ENCODE results near the gene RALY.

The RALY gene

GRCh38 chr20:34095825-34096224, 102.1 kb downstream of the RALY start:
- Histone ChIP-seq H3K9me3 (ENCODE audit: control insufficient read depth, insufficient read depth, low read depth, low read length) (no peaks in the 10 kb centered on the region), H3K36me3 (ENCODE audit: control insufficient read depth, insufficient read depth, low read length) (peaks cover 98% of the 10 kb centered on the region), H3K4me3 (ENCODE audit: low read depth, low read length) (no peak overlapping the region), H3K27me3 (ENCODE audit: control insufficient read depth, insufficient read depth, low read length) (no peaks in the 10 kb centered on the region), H3K9ac (ENCODE audit: low read length) (no peak overlapping the region), H3K27ac (ENCODE audit: low read depth, low read length) (no peak overlapping the region), H3K4me1 (ENCODE audit: control insufficient read depth, insufficient read depth, low read length) (no peaks in the 10 kb centered on the region)

- H3K9me3 ChIP-seq (ENCODE audit: control insufficient read depth, insufficient read depth, low read depth, low read length), result no peaks in the 10 kb centered on the region
- no peaks in the 10 kb centered on the region for H3K27me3 ChIP-seq (ENCODE audit: control insufficient read depth, insufficient read depth, low read length)
- H3K36me3 ChIP-seq (ENCODE audit: control insufficient read depth, insufficient read depth, low read length), result peaks cover 100% of the 10 kb centered on the region
- no peak overlapping the region for H3K4me3 ChIP-seq (ENCODE audit: low read depth, low read length)
- H3K4me1 ChIP-seq (ENCODE audit: control insufficient read depth, insufficient read depth, low read length), result no peaks in the 10 kb centered on the region
- H3K9ac ChIP-seq (ENCODE audit: low read length), result no peak overlapping the region
- H3K27ac ChIP-seq (ENCODE audit: low read depth, low read length), result no peak overlapping the region
These were observed 103.2 kb downstream of the RALY start for GRCh38 chr20:34096699-34097444.

- Histone ChIP-seq H3K4me3 (ENCODE audit: low read depth, low read length) (no peak overlapping the region), H3K27ac (ENCODE audit: low read depth, low read length) (no peak overlapping the region), H3K4me1 (ENCODE audit: control insufficient read depth, insufficient read depth, low read length) (no peaks in the 10 kb centered on the region), H3K36me3 (ENCODE audit: control insufficient read depth, insufficient read depth, low read length) (peaks cover 100% of the 10 kb centered on the region), H3K9ac (ENCODE audit: low read length) (no peak overlapping the region), H3K9me3 (ENCODE audit: control insufficient read depth, insufficient read depth, low read depth, low read length) (no peaks in the 10 kb centered on the region), H3K27me3 (ENCODE audit: control insufficient read depth, insufficient read depth, low read length) (no peaks in the 10 kb centered on the region)
These were observed 104.9 kb downstream of the RALY start for GRCh38 chr20:34098570-34098969.

- Histone ChIP-seq H3K4me3 (ENCODE audit: low read depth, low read length) (no peak overlapping the region), H3K27me3 (ENCODE audit: control insufficient read depth, insufficient read depth, low read length) (no peaks in the 10 kb centered on the region), H3K4me1 (ENCODE audit: control insufficient read depth, insufficient read depth, low read length) (no peaks in the 10 kb centered on the region), H3K9ac (ENCODE audit: low read length) (no peak overlapping the region), H3K9me3 (ENCODE audit: control insufficient read depth, insufficient read depth, low read depth, low read length) (no peaks in the 10 kb centered on the region), H3K36me3 (ENCODE audit: control insufficient read depth, insufficient read depth, low read length) (peaks cover 100% of the 10 kb centered on the region), H3K27ac (ENCODE audit: low read depth, low read length) (no peak overlapping the region)
These were observed 106.0 kb downstream of the RALY start for GRCh38 chr20:34099675-34100074.

GRCh38 chr20:34100576-34100975, 106.9 kb downstream of the RALY start:
- no peaks in the 10 kb centered on the region for H3K9me3 ChIP-seq (ENCODE audit: control insufficient read depth, insufficient read depth, low read depth, low read length)
- no peaks in the 10 kb centered on the region for H3K4me1 ChIP-seq (ENCODE audit: control insufficient read depth, insufficient read depth, low read length)
- H3K27ac ChIP-seq (ENCODE audit: low read depth, low read length), result no peak overlapping the region
- H3K9ac ChIP-seq (ENCODE audit: low read length), result no peak overlapping the region
- no peak overlapping the region for H3K4me3 ChIP-seq (ENCODE audit: low read depth, low read length)
- H3K27me3 ChIP-seq (ENCODE audit: control insufficient read depth, insufficient read depth, low read length), result no peaks in the 10 kb centered on the region
- H3K36me3 ChIP-seq (ENCODE audit: control insufficient read depth, insufficient read depth, low read length), result peaks cover 100% of the 10 kb centered on the region

- no peaks in the 10 kb centered on the region for H3K4me1 ChIP-seq (ENCODE audit: control insufficient read depth, insufficient read depth, low read length)
- H3K9me3 ChIP-seq (ENCODE audit: control insufficient read depth, insufficient read depth, low read depth, low read length), result no peaks in the 10 kb centered on the region
- no peak overlapping the region for H3K27ac ChIP-seq (ENCODE audit: low read depth, low read length)
- no peak overlapping the region for H3K4me3 ChIP-seq (ENCODE audit: low read depth, low read length)
- peaks cover 100% of the 10 kb centered on the region for H3K36me3 ChIP-seq (ENCODE audit: control insufficient read depth, insufficient read depth, low read length)
- no peaks in the 10 kb centered on the region for H3K27me3 ChIP-seq (ENCODE audit: control insufficient read depth, insufficient read depth, low read length)
- no peak overlapping the region for H3K9ac ChIP-seq (ENCODE audit: low read length)
These were observed 108.6 kb downstream of the RALY start for GRCh38 chr20:34102342-34102741.

GRCh38 chr20:34104059-34104458, 110.3 kb downstream of the RALY start:
- Histone ChIP-seq H3K27ac (ENCODE audit: low read depth, low read length) (no peak overlapping the region), H3K9ac (ENCODE audit: low read length) (no peak overlapping the region), H3K27me3 (ENCODE audit: control insufficient read depth, insufficient read depth, low read length) (no peaks in the 10 kb centered on the region), H3K36me3 (ENCODE audit: control insufficient read depth, insufficient read depth, low read length) (peaks cover 99% of the 10 kb centered on the region), H3K4me1 (ENCODE audit: control insufficient read depth, insufficient read depth, low read length) (no peaks in the 10 kb centered on the region), H3K4me3 (ENCODE audit: low read depth, low read length) (no peak overlapping the region), H3K9me3 (ENCODE audit: control insufficient read depth, insufficient read depth, low read depth, low read length) (no peaks in the 10 kb centered on the region)

GRCh38 chr20:34105978-34106675, 112.4 kb downstream of the RALY start:
- H3K36me3 ChIP-seq (ENCODE audit: control insufficient read depth, insufficient read depth, low read length), result peaks cover 91% of the 10 kb centered on the region

GRCh38 chr20:34108616-34109174, 115.0 kb downstream of the RALY start:
- peak overlapping the region; percentile 23; the same call in 1 of the 2 replicates for H3K4me3 ChIP-seq (ENCODE audit: low read depth, low read length)
- H3K27ac ChIP-seq (ENCODE audit: low read depth, low read length), result no peak overlapping the region
- no peaks in the 10 kb centered on the region for H3K9me3 ChIP-seq (ENCODE audit: control insufficient read depth, insufficient read depth, low read depth, low read length)
- peaks cover 4% of the 10 kb centered on the region; the same call in 1 of the 2 replicates for H3K4me1 ChIP-seq (ENCODE audit: control insufficient read depth, insufficient read depth, low read length)
- H3K9ac ChIP-seq (ENCODE audit: low read length), result no peak overlapping the region
- peaks cover 70% of the 10 kb centered on the region for H3K36me3 ChIP-seq (ENCODE audit: control insufficient read depth, insufficient read depth, low read length)
- no peaks in the 10 kb centered on the region for H3K27me3 ChIP-seq (ENCODE audit: control insufficient read depth, insufficient read depth, low read length)

More at GRCh38 chr20:34105978-34106675, 112.4 kb downstream of the RALY start:
- Histone ChIP-seq H3K9me3 (ENCODE audit: control insufficient read depth, insufficient read depth, low read depth, low read length) (no peaks in the 10 kb centered on the region), H3K27me3 (ENCODE audit: control insufficient read depth, insufficient read depth, low read length) (no peaks in the 10 kb centered on the region), H3K4me3 (ENCODE audit: low read depth, low read length) (no peak overlapping the region), H3K4me1 (ENCODE audit: control insufficient read depth, insufficient read depth, low read length) (peaks cover 4% of the 10 kb centered on the region; the same call in 1 of the 2 replicates), H3K27ac (ENCODE audit: low read depth, low read length) (no peak overlapping the region), H3K9ac (ENCODE audit: low read length) (no peak overlapping the region)

- Histone ChIP-seq H3K9ac (ENCODE audit: low read length) (no peak overlapping the region), H3K27ac (ENCODE audit: low read depth, low read length) (no peak overlapping the region), H3K4me3 (ENCODE audit: low read depth, low read length) (no peak overlapping the region), H3K36me3 (ENCODE audit: control insufficient read depth, insufficient read depth, low read length) (peaks cover 62% of the 10 kb centered on the region), H3K4me1 (ENCODE audit: control insufficient read depth, insufficient read depth, low read length) (peaks cover 4% of the 10 kb centered on the region; the same call in 1 of the 2 replicates), H3K27me3 (ENCODE audit: control insufficient read depth, insufficient read depth, low read length) (no peaks in the 10 kb centered on the region), H3K9me3 (ENCODE audit: control insufficient read depth, insufficient read depth, low read depth, low read length) (no peaks in the 10 kb centered on the region)
These were observed 115.7 kb downstream of the RALY start for GRCh38 chr20:34109442-34109841.

Data from HUES6 (cell line).